NCI-H345 treated with DMSO at 0.1 percent for 48 hours (cell line): ENCODE data around the gene LEFTY2.
"Not testable (repeated sequence)": the region's sequence is repeated elsewhere in the genome, so short reads cannot be mapped to it uniquely, and the experiment has no call there.

Experiments
- DNase-seq: peaks from one replicate; lab custom pipeline; 2025; ENCODE audit not compliant: unreplicated experiment; lab: John Stamatoyannopoulos, UW

The LEFTY2 gene

GRCh38 chr1:225931270-225932136, 9.5 kb downstream of the LEFTY2 start:
- no peak for DNase-seq

DNA sequence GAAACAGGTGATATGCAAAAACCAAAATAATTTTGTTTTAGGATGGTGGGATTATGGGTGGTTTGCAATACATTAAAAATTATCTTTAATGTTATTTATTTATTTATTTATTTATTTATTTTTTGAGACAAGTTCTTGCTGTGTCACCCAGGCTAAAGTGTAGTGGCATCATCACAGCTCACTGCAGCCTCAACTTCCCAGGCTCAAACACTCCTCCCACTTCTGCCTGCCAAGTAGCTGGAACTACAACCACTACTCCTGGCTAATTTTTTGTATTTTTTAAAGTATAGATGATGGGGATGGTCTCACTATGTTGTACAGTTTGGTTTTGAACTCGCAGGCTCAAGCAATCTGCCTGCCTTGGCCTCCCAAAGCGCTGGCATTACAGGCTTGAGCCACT, 10.5 kb downstream of the LEFTY2 start:
- no peak for DNase-seq

DNA sequence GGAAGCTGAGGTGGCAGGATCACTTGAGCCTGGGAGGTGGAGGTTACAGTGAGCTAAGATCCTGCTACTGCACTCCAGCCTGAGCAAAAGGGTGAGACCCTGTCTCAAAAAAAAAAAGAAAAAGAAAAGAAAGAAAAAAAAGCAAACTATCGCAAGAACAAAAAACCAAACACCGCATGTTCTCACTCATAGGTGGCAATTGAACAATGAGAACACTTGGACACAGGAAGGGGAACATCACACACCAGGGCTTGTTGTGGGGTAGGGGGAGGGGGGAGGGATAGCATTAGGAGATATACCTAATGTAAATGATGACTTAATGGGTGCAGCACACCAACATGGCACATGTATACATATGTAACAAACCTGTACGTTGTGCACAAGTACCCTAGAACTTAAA, 11.6 kb downstream of the LEFTY2 start:
- DNase-seq = not testable (repeated sequence)

DNA sequence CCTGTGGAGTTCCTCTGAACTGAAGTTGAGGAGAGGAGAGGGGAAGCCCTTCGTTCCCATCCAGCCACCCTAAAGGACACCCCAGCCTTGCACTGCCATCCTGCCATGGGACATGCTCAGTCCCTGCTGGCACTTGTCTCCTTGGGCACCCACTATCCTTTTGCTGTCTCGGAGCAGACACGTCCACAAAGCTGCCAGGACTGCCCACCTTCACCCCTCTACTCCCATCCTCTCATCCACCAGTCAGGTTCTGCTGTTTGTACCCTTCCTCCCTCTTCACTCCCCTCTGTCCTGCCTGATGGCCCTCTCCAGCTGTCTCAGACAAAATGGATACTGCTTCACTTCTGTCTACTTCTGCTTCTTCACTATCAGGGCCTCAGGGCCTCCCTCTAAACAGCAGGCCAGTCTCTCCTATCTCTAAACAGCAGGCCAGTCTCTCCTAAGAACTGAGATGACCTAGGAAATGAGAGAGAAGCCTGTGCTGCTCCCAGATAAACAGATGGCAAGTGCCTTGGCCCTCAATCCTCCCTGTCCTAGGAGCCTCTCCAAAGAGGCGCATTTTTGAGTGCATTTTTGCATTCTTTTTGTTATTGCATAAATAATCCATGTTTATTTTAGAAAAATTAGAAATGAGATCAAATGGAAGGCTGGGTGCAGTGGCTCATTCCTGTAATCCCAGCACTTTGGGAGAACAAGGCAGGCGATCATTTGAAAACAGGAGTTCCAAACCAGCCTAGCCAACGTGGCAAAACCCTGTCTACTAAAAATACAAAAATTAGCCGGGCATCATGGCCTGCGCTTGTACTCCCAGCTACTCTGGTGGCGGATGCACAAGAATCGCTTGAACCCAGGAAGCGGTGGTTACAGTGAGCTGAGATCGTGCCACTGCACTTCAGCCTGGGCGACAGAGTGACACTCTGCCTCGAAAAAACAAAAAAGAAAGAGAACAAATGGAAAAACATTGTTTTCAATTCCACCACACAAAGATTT, 12.5 kb downstream of the LEFTY2 start:
- DNase-seq = no peak

DNA sequence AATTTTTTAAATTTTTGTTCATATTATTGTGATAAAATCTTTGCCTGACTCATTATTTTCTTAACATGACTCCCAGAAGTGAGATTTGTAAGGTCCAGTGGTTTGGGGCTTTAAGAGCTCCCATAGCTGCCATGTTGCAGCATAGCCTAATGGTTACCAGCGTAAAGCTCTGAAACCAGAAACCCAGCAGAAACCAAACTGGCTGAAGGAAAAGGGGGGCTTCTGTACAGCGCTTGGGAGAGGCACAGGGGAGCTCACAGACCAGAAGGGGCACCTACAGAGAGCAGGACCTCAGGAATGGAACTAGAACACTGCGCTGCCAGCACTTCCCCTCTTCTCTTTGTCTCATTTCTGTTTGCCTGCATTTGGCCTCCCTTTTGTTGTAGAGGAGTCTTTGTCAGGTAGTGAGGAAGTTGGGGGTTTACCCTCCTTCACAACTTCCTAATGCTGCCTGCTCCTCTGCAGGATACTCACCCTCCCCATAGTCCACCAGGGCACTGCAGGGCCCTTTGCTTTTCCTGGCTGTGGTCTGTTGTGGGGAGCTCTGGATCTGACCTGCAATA, 14.4 kb downstream of the LEFTY2 start:
- DNase-seq = no peak

DNA sequence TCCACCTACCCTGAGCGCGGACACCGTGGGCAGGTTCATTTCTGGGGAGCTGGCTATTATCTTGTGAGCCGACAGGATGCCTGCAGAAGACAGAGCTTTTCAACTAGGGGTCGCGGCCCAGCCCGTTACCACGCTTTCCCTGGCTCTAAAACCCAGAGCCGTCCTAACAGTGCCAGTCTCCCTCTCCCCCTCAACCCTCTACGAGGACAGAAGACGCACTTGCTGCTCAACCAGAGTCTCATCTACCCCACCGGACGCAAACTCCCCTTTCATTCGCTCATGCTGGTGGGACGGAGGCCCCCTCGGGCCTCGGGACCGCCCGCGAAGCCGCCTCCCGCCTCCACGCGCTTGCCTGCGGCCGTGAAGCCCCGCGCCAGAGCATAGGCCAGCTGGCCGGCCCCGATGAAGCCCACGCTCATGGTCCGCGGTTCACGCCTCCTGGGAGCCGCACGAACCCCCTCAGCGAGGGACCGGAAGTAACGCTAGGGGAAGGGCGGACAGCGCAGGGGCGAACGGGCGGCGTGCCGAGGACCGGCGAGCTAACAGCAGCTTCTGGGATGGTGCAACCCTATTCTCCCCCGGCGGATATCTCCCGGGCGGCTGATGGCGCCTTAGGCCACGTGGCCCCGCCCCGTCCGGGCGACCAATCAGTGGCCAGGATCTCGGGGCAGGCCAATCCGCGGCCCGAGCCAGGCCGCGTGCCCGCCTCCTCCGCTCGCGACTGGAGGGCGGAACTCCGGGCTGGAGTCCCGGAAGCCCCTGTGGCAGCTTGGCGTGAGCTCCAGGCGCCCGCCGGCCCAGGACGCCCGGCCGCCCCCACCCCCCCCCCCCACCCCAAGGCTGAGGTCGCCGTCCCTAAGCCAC, 17.1 kb downstream of the LEFTY2 start, which contains the start of gene PYCR2:
Gene PYCR2 (minus strand): TSS at position 559 of the 864 bp plus-strand sequence. CDS start 140 bp downstream, at position 419.
- peak; percentile 85 for DNase-seq

- DNase-seq = no peak
These were observed 17.7 kb downstream of the LEFTY2 start for GRCh38 chr1:225923381-225923691.

DNA sequence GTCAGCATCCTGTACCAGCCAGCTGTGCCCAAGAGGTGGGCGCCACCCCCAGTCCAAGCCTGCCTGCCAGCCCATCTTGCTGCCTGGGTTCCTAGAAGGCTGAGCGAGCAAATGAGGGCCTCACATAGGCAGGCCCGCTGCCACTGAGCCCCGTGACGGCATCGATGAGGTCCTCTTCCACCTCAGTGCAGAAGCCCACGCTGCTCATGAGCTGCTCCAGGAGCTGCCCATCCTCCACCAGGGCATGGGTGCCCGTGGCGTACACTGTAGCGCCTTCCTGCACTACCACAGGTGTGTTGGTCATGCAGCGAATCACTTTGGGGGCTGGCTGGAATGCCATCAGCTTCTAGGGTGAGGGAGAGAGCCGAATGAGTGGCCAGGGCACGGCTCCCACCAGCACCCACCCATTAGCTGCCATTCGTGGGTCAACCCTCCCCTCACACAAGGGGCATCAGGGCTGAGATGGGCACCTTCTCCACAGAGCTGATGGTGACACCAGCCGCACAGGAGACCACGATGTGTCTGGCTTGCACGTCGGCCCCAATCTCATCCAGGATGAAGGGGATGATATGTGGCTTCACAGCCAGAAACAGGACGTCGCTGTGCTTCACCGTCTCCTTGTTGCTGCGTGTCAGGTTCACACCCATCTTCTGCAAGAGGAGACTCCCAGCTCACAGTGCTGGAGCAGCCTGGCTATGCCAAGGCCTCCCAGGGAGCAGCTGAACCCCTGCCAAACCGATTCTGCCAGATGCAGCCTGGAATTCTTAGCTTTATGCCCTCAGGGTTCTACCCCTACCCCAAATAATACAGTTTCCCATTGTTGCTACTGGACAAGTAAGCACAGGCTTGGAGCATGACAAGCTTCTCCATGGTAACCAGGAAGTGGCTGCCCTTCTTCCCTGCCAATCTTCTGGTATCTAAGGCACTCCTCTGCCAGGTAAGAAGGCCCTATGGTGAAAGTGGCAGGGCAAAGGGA, 19.0 kb downstream of the LEFTY2 start:
- peak; percentile 94 for DNase-seq

DNA sequence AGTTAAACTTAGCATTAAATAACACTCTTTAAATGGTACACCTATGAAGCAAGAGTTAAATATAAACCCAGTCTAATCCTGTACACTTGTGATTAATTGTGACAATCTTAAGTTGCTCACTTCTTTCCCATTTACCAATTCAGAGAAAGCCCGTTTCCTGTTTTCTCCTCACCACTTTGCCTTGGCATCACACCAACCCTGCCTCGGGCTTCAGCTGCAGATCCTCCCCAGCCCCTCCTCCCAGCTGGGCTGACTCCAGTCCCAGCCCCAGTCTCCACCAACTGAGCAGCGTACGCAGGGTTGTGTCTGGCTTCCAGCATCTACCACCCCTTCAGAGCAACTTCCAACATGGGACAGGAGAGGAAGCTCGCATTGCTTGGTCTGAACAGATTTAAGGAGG, 21.1 kb downstream of the LEFTY2 start:
- DNase-seq = no peak

- no peak for DNase-seq
These were observed 22.7 kb downstream of the LEFTY2 start for GRCh38 chr1:225918280-225918679.

DNA sequence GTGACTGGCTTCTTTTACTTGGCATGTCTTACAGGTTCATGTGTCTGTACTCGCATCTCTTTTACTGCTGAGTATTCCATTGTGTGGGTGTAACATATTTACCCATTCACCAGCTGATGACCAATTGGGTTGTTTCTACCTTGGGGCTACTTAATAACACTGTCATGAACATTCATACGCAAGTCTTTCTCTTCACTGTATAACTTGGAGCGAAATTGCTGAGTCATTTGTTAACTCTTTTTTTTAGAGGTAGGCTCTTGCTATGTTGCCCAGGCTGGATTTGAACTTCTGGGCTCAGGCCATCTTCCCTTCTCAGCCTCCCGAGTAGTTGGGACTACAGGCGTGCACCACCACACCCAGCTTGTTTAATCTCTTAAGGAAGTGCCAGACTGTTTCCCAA, 23.5 kb downstream of the LEFTY2 start:
- DNase-seq = no peak

DNA sequence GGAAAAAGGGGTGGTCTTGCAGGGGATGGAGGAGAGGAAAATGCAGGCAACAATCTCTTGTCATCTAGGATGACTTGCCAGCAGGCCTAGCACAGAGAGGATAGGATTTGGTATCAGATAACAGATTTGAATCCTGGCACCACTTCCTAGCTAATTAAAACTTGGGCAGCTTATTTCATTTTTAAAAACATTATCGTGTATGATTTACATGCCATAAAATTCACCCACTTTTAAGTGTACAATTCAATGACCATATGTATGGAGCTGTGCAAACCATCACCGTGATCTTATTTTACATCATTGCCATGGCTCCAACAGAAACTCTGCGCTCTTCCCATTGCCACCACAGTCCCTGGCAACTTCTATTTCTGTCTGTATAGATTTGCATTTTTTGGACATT, 23.9 kb downstream of the LEFTY2 start:
- no peak for DNase-seq

- peak; percentile 21 for DNase-seq
These were observed 25.5 kb downstream of the LEFTY2 start for GRCh38 chr1:225915538-225915991.

DNA sequence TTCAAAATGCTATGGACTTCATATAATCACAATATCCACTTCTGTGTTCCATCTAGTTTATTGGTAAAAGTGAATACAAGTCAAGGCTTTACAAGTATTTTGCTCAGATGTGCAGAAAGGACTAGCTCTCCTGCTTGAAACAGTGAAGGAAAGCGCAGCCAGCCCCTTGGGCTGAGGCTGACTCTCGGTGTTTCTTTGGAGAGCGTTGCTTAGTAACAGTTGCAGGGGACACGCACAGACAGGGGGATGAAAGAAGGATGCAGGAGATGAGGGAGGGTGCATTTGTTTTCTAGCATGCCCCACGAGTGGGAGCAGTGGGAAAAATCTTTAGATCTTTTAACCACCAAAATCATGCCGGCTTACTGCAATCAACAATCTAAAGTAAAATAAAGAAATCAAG, 26.1 kb downstream of the LEFTY2 start:
- DNase-seq = no peak

DNA sequence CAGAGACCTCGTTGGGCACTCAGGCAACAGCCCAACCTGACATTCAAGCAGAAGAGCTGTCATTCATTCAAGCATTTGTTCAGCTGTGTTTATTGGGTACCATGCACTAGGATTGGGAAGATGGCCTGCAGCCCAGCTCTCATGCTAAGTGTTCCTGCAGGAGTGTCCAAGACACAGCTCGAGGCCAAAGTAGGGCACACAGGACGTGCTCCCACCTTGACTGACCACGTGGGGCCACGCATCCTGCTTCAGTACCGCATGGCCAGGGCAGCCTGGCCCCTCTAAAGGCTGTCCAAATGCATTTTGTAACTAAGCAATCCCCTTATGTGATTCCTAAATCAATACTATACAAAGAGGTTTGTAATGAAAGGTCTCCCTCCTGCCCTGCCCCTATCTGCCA, 26.6 kb downstream of the LEFTY2 start:
- no peak for DNase-seq

GRCh38 chr1:225911191-225912130, 29.6 kb downstream of the LEFTY2 start:
- DNase-seq = no peak

DNA sequence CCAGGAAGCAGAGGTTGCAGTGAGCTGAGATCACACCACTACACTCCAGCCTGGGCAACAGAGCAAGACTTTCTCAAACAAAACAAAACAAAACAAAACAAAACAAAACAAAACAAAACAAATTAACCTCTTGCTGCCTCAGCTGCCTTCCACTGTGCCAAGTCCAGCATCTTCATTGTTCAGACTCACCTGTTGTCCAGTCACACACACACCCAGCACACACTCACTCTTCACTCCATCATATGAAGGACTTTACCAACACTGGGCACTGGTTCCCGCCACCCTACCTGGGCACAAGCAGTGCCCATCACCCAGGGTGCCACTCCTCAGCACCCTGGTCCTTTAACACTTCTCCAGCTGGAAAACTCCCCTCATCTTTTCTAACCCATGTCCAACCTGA, 31.5 kb downstream of the LEFTY2 start:
- no peak for DNase-seq

DNA sequence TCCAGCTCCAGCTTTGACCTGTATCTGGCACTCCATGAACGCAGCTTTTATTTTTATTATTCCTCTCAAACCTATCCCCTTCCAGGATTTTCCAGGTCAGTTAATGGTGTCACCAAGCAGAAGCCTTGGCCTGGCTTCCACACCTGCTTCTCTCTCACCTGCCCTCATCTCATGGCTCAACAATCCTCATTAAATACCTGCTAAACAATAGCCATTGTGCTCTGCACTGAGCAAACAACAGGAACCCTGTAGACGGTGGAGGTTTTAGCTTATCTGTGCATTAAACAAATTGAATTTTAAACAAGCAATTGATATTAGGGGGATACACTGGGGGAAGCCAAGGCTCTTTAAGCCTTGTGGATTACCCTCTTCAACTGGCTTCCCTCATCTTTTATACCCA, 32.2 kb downstream of the LEFTY2 start:
- DNase-seq = peak; percentile 85
